AG09309 (cell line): ENCODE measurements around the gene HERC2.
"Not testable (repeated sequence)": the region's sequence is repeated elsewhere in the genome, so short reads cannot be mapped to it uniquely, and the experiment has no call there.

ENCODE experiments used
- DNase-seq: peaks from one replicate; pipeline ENCODE4 v3.0.0-alpha.2; 2010; ENCODE audit warnings: low read depth
- H3K4me3 ChIP-seq: 2 replicates; pipeline ENCODE4 v1.5.1; 2011; ENCODE audit warnings: mild to moderate bottlenecking, low read depth, low read length, moderate library complexity; ENCODE audit not compliant: control insufficient read depth
- TF ChIP-seq, protein P1 (sequence below): IDR thresholded peaks from 2 replicates; pipeline ENCODE4 v1.5.1; 2011; ENCODE audit warnings: mild to moderate bottlenecking, low read depth, low read length, inconsistent platforms; ENCODE audit not compliant: insufficient read depth, control insufficient read depth; ENCODE audit errors: missing control alignments

The HERC2 gene

DNA sequence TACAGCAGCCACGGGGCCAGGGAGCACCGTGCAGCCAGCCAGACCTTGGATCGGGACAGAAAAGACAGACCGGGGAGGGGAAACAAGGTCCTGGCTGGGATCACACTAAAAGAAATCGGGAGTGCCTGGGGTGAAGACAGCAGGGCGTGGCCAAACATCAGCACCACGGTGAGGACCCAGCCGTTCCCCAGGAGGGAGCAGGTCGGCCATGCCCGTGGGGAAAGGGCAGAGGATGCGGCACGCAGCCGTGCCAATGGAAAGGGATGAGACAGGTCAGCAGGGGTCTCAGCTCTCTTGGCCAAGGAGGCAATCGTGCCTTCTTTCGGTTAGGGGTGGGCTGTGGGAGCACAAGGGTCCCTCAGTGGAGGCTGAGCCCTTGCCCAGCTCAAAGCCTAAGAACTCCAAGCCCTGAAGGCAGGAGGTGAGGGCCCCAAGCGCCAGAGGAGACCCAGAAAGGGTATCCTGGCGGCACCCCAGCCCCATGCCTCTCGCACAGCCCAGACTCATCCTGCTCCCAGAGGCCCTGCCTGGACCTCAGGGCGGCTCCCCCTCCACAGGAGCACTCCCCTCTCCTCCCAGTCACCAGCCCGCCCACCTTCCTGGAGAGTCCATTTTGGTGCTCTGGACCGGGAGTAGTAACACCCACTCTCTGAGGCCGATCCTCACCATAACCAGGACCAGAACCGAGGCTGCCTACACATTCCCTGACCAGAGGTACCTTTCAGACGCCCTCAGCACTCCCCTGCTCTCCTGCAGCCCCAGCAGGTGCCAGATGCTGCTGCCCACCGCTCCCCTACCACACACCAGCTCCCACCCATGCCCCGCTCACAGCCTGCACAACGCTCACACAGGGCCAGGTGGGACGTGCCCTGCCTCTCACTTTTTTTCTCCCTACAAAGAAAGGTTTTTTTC is 199.7 kb downstream of the HERC2 start:
- DNase-seq = no peak

DNA sequence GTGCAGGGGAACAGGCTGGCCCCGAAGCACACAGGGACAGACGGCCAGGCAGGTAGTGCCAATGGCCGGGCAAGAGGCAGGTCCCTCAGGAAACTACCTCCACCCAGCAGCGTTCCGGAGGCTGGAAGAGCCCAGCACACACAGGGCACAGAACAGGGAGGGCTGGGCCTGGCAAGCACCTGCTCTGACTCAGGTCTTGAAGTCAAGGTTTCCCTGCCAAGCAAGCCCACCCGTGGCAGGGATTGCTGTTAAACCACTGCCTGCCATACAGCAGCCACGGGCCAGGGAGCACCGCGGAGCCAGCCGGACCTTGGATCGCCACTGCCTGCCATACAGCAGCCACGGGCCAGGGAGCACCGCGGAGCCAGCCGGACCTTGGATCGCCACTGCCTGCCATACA is 200.4 kb downstream of the HERC2 start:
- not testable (repeated sequence) for DNase-seq, H3K4me3 ChIP-seq

More for the DNA sequence above, 199.7 kb downstream of the HERC2 start:
- no peak overlapping the region for H3K4me3 ChIP-seq
- TF ChIP-seq, protein P1, sequence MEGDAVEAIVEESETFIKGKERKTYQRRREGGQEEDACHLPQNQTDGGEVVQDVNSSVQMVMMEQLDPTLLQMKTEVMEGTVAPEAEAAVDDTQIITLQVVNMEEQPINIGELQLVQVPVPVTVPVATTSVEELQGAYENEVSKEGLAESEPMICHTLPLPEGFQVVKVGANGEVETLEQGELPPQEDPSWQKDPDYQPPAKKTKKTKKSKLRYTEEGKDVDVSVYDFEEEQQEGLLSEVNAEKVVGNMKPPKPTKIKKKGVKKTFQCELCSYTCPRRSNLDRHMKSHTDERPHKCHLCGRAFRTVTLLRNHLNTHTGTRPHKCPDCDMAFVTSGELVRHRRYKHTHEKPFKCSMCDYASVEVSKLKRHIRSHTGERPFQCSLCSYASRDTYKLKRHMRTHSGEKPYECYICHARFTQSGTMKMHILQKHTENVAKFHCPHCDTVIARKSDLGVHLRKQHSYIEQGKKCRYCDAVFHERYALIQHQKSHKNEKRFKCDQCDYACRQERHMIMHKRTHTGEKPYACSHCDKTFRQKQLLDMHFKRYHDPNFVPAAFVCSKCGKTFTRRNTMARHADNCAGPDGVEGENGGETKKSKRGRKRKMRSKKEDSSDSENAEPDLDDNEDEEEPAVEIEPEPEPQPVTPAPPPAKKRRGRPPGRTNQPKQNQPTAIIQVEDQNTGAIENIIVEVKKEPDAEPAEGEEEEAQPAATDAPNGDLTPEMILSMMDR = no peak

DNA sequence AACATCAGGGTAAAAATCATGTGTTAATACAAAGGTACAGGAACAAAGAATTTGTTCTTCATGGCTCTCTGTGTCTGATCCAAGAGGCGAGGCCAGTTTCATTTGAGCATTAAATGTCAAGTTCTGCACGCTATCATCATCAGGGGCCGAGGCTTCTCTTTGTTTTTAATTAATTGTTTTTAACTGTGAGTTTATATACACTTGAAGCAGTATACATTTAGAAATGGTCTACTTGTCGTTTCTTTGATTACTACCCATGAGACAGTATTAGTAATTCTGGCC is 201.7 kb downstream of the HERC2 start:
- TF ChIP-seq, protein P1 = no peak
- no peak overlapping the region for H3K4me3 ChIP-seq
- DNase-seq = no peak

DNA sequence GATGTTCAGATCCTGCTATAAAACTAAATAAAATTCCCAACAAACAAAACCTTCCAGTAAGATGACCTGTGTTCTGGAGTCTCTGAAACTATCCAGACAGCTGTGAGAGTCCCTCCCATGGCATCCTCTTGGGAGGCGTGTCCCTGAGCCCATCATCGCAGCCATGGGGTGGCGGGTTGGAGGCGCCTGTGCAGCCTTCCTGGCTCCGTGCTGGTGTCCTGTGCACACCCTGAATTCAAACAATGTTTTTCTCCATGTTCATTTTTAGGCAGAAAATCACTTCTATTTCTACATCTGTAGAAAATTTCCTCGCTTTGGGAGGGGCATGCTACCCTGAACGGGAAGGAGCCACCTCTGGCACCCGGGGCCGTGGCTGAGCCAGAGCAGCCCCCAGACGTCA is 203.4 kb downstream of the HERC2 start:
- no peak for DNase-seq
- H3K4me3 ChIP-seq = no peak overlapping the region
- TF ChIP-seq, protein P1 = no peak

DNA sequence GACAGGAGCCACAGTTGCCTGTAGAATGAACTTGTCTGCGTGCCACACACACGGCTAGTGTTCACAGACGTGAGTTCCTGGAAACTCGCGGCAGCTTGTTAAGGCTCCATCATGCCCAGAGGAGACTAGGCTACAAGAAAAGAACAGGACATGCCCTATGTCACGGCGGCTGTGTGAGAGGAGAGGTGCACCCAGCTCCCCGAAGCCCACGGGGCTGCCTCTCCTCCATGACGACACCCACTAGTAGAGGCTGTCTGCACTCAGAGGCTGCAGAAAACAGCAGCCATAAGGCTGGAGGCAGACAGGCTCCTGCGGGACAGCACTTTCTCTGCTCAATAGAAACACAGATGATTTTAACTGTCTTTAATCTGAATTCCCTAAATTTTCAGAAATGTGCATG is 203.9 kb downstream of the HERC2 start:
- TF ChIP-seq, protein P1 = no peak
- H3K4me3 ChIP-seq = no peak overlapping the region
- no peak for DNase-seq

DNA sequence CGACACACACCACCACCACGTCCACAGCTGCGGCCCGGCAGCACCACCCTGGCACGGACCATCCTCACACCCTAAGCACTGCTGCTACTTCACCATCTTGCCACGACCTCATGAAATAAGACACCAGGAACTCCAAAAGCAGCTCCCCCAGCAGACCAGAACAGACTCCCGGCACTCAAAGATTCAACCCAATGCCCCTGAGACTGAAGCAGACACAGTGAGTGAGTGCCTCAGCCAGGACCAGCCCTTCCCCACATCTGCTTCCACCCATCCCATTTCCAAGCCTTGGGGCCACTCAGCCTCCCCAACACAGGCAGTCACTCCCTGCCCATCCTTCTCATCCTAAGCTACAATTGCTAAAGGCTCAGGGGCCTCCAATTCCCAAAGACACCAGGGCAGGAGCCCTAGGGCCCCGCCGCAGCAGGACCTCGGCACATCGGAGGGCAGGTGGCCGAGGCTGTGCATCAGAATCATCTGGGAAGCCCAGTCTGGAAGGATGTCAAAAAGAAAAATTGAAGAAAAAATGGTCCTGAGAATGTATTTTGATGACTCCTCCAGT is 204.5 kb downstream of the HERC2 start:
- no peak overlapping the region for H3K4me3 ChIP-seq
- TF ChIP-seq, protein P1 = no peak
- DNase-seq = no peak
